Medulla oblongata (tissue), 1 donor: ENCODE measurements around the gene RPEL1.
"Not testable (repeated sequence)": the region's sequence is repeated elsewhere in the genome, so short reads cannot be mapped to it uniquely, and the experiment has no call there.

Experiments used
- DNase-seq: peaks from one replicate; pipeline ENCODE4 v3.0.0-alpha.2; 2015; ENCODE audit errors: extremely low spot score

RPEL1 gene

DNA sequence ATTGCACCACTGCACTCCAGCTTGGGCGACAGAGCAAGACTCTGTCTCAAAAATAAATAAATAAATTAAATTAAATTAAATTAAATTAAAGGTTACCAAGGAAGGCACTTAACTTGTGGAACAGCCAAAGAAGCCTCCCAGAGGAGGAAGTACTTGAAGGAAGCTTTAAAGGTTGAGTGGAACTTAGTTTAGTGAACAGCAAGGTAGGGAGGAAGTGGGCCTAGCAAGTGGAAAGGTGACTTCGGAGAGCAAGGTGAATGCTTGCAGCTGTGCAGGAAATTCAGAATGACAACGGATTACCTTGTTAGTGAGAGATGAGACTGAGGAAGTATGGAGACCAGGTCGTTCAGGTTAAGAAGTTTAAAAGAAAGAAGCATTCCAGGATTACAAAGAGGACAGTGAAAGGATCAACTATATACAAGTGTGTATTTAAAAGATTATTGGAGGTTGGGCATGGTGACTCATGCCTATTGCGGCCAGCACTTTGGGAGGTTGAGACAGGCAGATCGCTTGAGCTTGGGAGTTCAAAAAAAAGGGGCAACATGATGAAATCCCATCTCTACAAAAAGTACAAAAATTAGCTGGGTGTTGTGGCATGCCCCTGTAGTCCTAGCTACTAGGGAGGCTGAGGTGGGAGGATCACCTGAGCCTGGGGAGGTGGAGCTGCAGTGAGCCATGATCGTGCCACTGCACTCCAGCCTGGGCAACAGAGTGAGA is 12.8 kb upstream of the RPEL1 start:
- no peak for DNase-seq

- DNase-seq, result no peak
These were observed 9.9 kb upstream of the RPEL1 start for GRCh38 chr10:103235775-103236174.

- DNase-seq, result peak; percentile 16
These were observed 7.0 kb upstream of the RPEL1 start for GRCh38 chr10:103238506-103239252.

- DNase-seq, result peak; percentile 65
These were observed 4.2 kb upstream of the RPEL1 start for GRCh38 chr10:103241262-103242011.

GRCh38 chr10:103244666-103245271 is 918 bp upstream of the RPEL1 start:
- DNase-seq, result peak; percentile 96

DNA sequence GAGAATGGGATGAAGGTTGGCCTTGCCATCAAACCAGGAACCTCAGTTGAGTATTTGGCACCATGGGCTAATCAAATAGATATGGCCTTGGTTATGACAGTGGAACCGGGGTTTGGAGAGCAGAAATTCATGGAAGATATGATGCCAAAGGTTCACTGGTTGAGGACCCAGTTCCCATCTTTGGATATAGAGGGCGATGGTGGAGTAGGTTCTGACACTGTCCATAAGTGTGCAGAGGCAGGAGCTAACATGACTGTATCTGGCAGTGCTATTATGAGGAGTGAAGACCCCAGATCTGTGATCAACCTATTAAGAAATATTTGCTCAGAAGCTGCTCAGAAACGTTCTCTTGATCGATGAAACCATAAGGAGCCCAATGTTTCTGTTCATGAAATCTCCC is 637 bp downstream of the RPEL1 start:
- DNase-seq, result no peak

GRCh38 chr10:103254113-103254512 is 8.4 kb downstream of the RPEL1 start:
- no peak for DNase-seq

GRCh38 chr10:103254538-103255325 is 9.0 kb downstream of the RPEL1 start:
- DNase-seq, result no peak

- no peak for DNase-seq
These were observed 10.9 kb downstream of the RPEL1 start for GRCh38 chr10:103256613-103257012.

GRCh38 chr10:103257812-103258211 is 12.1 kb downstream of the RPEL1 start:
- no peak for DNase-seq

GRCh38 chr10:103258928-103259327 is 13.2 kb downstream of the RPEL1 start:
- DNase-seq, result not testable (repeated sequence)

DNA sequence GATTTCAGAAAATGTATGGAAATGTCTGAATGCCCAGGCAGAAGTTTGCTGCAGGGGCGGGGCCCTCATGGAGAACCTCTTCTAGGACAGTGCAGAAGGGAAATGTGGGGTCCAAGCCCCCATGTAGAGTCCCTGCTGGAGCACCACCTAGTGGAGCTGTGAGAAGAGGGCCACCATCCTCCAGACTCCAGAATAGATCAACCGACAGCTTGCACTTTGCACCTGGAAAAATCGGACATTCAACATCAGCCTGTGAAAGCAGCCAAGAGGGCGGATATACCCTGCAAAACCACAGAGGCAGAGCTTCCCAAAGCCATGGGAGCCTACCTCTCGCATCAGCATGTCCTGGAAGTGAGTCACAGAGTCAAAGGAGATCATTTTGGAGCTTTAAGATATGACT is 14.3 kb downstream of the RPEL1 start:
- DNase-seq, result no peak

GRCh38 chr10:103262229-103262628 is 16.5 kb downstream of the RPEL1 start:
- DNase-seq, result no peak

DNA sequence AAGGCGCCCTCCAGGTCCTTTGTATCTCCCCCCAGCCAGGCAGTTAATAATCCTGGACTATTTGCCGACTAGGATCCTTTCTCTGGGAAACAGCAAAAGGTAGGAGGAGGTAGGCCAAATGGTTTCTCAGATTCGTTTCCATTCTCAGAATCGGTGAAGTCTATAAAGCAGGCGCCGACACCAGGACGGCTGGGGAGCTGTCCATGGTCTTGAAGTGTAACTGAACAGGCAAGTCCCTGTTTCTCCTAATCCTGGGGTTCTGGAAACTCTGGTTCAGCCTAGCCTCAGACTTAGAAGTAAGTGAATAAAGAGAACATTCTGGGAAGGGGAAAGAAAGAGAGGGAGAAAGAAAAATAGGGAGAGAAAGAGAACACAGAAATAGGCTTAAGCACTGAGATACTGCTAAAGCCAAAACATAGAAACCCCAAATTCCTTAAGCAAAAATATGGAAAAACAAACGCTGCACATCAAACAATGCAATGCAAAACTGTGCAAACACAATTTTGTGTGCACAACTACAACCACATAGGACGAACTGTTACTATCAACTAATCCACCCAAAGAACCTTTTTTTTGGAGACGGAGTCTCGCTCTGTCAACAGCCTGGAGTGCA is 20.1 kb downstream of the RPEL1 start:
- DNase-seq, result peak; percentile 69

DNA sequence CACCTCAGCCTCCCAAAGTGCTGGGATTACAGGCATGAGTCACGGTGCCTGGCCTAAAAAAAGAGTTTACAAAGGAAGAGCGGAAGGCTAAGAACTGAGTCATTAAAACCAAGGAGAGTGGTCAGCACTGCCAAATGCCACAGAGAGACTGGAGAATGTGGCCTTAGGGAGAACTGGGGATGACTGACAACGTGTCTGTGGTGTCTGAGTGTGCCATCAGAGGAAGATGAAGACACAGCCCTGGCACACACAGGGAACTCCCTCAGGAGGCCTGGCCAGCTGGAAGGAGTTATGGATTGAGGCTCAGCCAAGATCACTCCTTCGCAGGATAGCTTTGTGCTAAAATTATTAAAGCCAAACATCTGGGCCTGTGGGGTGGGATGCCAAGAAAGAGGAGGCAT is 27.4 kb downstream of the RPEL1 start:
- no peak for DNase-seq

GRCh38 chr10:103276251-103276895 is 30.7 kb downstream of the RPEL1 start:
- DNase-seq, result no peak

- DNase-seq, result no peak
These were observed 31.4 kb downstream of the RPEL1 start, which contains the start of gene INA for GRCh38 chr10:103276896-103277712. INA (plus strand) TSS chr10:103277138; CDS start chr10:103277212, 74 bp downstream.

DNA sequence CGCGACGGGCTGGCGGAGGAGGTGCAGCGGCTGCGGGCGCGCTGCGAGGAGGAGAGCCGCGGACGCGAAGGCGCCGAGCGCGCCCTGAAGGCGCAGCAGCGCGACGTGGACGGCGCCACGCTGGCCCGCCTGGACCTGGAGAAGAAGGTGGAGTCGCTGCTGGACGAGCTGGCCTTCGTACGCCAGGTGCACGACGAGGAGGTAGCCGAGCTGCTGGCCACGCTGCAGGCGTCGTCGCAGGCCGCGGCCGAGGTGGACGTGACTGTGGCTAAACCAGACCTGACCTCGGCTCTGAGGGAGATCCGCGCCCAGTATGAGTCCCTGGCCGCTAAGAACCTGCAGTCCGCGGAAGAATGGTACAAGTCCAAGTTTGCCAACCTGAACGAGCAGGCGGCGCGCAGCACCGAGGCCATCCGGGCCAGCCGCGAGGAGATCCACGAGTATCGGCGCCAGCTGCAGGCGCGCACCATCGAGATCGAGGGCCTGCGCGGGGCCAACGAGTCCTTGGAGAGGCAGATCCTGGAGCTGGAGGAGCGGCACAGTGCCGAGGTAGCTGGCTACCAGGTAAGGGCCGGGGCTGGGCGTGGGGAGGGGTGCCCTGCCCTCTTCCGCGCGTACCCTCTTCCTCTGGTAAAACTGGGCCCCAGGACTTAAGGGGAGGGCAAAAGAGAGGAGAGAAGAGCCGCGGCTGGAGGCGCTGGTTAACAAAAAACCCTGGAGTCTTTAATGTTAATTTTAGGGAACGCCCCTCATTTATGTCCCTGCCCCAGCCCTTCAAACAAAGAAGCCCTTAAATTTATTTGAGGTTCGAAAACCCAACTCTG is 32.2 kb downstream of the RPEL1 start:
- DNase-seq, result no peak

DNA sequence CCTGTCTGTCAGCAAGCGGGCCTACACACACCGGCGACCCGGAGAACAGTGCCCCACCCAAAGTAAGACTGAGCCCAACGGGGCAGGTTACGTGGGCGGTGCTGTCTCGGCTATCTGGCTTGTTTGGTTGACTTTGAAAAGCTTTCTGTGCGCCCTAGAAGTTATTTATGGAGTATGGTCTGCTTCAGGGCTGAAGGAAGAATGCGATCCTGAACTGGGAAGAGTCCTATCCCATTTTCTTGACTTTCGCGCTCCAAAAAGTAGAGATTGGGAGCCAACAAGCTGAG is 32.8 kb downstream of the RPEL1 start:
- DNase-seq, result no peak
